B cell (primary cell): ENCODE data around the gene NRF1.

Experiments
- EZH2 ChIP-seq: IDR thresholded peaks from 2 replicates; pipeline ENCODE4 v1.6.1; 2012; ENCODE audit warnings: borderline replicate concordance, low read depth, mild to moderate bottlenecking, moderate library complexity, low read length; ENCODE audit not compliant: insufficient read depth, poor library complexity, severe bottlenecking
- TF ChIP-seq, protein P1 (sequence below): fragments of 200-600 bp; IDR thresholded peaks from one replicate; pipeline ENCODE4 v1.8.0; 2022; ENCODE audit warnings: antibody characterized with exemption, mild to moderate bottlenecking

GRCh38 chr7:129609666-129610065 is 1.9 kb upstream of the NRF1 start:
- TF ChIP-seq EZH2, result no peak
- TF ChIP-seq, protein P1, sequence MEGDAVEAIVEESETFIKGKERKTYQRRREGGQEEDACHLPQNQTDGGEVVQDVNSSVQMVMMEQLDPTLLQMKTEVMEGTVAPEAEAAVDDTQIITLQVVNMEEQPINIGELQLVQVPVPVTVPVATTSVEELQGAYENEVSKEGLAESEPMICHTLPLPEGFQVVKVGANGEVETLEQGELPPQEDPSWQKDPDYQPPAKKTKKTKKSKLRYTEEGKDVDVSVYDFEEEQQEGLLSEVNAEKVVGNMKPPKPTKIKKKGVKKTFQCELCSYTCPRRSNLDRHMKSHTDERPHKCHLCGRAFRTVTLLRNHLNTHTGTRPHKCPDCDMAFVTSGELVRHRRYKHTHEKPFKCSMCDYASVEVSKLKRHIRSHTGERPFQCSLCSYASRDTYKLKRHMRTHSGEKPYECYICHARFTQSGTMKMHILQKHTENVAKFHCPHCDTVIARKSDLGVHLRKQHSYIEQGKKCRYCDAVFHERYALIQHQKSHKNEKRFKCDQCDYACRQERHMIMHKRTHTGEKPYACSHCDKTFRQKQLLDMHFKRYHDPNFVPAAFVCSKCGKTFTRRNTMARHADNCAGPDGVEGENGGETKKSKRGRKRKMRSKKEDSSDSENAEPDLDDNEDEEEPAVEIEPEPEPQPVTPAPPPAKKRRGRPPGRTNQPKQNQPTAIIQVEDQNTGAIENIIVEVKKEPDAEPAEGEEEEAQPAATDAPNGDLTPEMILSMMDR, result no peak
